ENCODE data around the gene NKX3-2. TPM values are rescaled to one million over a fixed set of nuclear protein-coding genes. Genes with fewer than 3 reads are reported as not detected.

The NKX3-2 gene
- total and polyA plus RNA-seq, 12 donors: not detected

- DNase-seq (no peak), ATAC-seq (no peak)
- peaks cover 0 to 15% (median 6%) of the 10 kb centered on the region in 7 donors for H3K27me3 ChIP-seq
- H3K4me3 ChIP-seq: no peak overlapping the region
- no peak for TF ChIP-seq CTCF (IDR thresholded peaks at IDR 0.05)
- 73 to 80% methylated on average over 1 of the region's 1 CpG for WGBS, 2 donors
- intact Hi-C loops (cut with DNase I): no loop called here
- H3K27ac ChIP-seq: no peak overlapping the region
- H3K4me1 ChIP-seq: no peaks in the 10 kb centered on the region
- no peaks in the 10 kb centered on the region for H3K36me3 ChIP-seq
- peaks cover 0 to 1% (median 0%) of the 10 kb centered on the region in 11 donors for H3K9me3 ChIP-seq
These were observed 14.6 kb upstream of the NKX3-2 start for GRCh38 chr4:13558881-13559280.

- Histone ChIP-seq H3K36me3 (no peaks in the 10 kb centered on the region), H3K4me3 (no peak overlapping the region), H3K4me1 (no peaks in the 10 kb centered on the region), H3K27me3 (peaks cover 0 to 46% (median 26%) of the 10 kb centered on the region in 7 donors), H3K27ac (no peak overlapping the region), H3K9me3 (peaks cover 0 to 26% (median 0%) of the 10 kb centered on the region in 11 donors)
- WGBS, 2 donors: 84 to 87% methylated on average over 2 of the region's 2 CpGs
- no peak for DNase-seq
- ATAC-seq: no peak
- TF ChIP-seq CTCF (IDR thresholded peaks at IDR 0.05): no peak
- intact Hi-C loops (cut with DNase I): no loop called here
These were observed 11.0 kb upstream of the NKX3-2 start for GRCh38 chr4:13555325-13555724.

DNA sequence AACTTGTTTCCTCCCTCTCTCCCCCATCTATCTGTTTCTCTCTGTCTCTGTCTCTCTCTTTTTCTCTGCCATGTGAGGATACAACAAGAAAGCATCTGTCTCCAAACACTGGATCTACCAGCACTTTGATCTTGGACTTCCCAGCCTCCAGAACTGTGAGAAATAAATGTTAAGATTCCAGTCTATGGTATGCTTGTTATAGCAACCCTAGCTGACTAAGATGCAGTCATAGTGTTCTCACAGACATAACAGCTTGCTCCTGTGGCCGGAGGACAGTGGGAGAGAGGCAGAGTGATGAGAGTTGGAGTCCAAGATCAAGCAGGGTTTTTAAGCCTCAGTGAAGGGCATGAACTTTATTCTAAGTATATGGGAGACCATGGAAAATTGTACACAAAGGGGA, 8.8 kb upstream of the NKX3-2 start:
- peaks cover under 1 to 68% (median 48%) of the 10 kb centered on the region in 7 donors for H3K27me3 ChIP-seq
- H3K4me1 ChIP-seq: peaks cover 0 to 11% (median 8%) of the 10 kb centered on the region in 9 donors
- ATAC-seq: no peak
- DNase-seq: no peak
- H3K9me3 ChIP-seq: peaks cover 0 to 26% (median 0%) of the 10 kb centered on the region in 11 donors
- no peak for TF ChIP-seq CTCF (IDR thresholded peaks at IDR 0.05)
- intact Hi-C loops (cut with DNase I): no loop called here
- no peak overlapping the region for H3K4me3 ChIP-seq
- WGBS, 2 donors: 70 to 74% methylated on average over 1 of the region's 1 CpG
- no peaks in the 10 kb centered on the region for H3K36me3 ChIP-seq
- no peak overlapping the region for H3K27ac ChIP-seq

GRCh38 chr4:13548984-13549546, 4.8 kb upstream of the NKX3-2 start:
- intact Hi-C loops (cut with DNase I): loop anchor here (1.0 to 10.0 kb wide), 7 partner anchors 696 to 820 kb away; no protein-coding TSS in a partner anchor
- peak; percentile 67 to 83 for DNase-seq
- peak; percentile 84 to 94 (median 89) for TF ChIP-seq CTCF (IDR thresholded peaks at IDR 0.05)
- ATAC-seq: peak; percentile 45 to 82 (median 69)
- peaks cover 36 to 94% (median 83%) of the 10 kb centered on the region in 7 donors for H3K27me3 ChIP-seq
- no peaks in the 10 kb centered on the region for H3K36me3 ChIP-seq
- peak overlapping the region in 7 of 10 donors; percentile 10 to 40 (median 23) for H3K4me3 ChIP-seq
- H3K4me1 ChIP-seq: peaks cover 0 to 40% (median 25%) of the 10 kb centered on the region in 9 donors
- H3K9me3 ChIP-seq: peaks cover 0 to 26% (median 0%) of the 10 kb centered on the region in 11 donors
- WGBS, 2 donors: 3 to 4% methylated on average over 21 of the region's 21 CpGs
- H3K27ac ChIP-seq: no peak overlapping the region

Measured in heart right ventricle (tissue), 16 donors.